K562 (cell line): ENCODE measurements around the gene TRIM27. TPM values are rescaled to one million over a fixed set of nuclear protein-coding genes. Genes with fewer than 3 reads are reported as not detected.

ENCODE experiments used
- AFF1 ChIP-seq, 2 experiments: fragments of 450-650 bp; IDR thresholded peaks; 2 replicates each; pipeline ENCODE4 v1.6.1; 2018; ENCODE audit warnings: mild to moderate bottlenecking in 2 of 2, low read depth in 1 of 2; ENCODE audit not compliant: partially characterized antibody in 2 of 2
- BCL6 ChIP-seq: fragments of 250-450 bp; sonication (Bioruptor Pico); IDR thresholded peaks from 2 replicates; pipeline ENCODE4 v1.4.0; 2020
- CHD1 ChIP-seq: fragments of 200-600 bp; sonication (generic); IDR thresholded peaks from one replicate; pipeline ENCODE4 v1.6.1; 2012; ENCODE audit warnings: mild to moderate bottlenecking, moderate library complexity, low read length, inconsistent platforms
- CTCF ChIP-seq, 3 experiments: IDR thresholded peaks in 2 of 3; conservative IDR thresholded peaks in 1 of 3; 2 replicates each; pipeline ENCODE4 v1.5.1; 2011 to 2012; ENCODE audit warnings: low read length in 3 of 3, mild to moderate bottlenecking in 3 of 3, control low read depth in 2 of 3, improper control_type of control experiment in 1 of 3, inconsistent platforms in 1 of 3, low read depth in 1 of 3, mixed read lengths in 1 of 3, moderate library complexity in 1 of 3; ENCODE audit not compliant: insufficient read depth in 2 of 3
- CXXC5 ChIP-seq: fragments of 250-450 bp; sonication (Bioruptor Pico); IDR thresholded peaks from 2 replicates; pipeline ENCODE4 v1.8.0; 2022; ENCODE audit warnings: inconsistent platforms, mild to moderate bottlenecking, moderate library complexity
- DDX20 ChIP-seq: fragments of 450-650 bp; IDR thresholded peaks from 2 replicates; pipeline ENCODE4 v1.6.1; 2016; ENCODE audit warnings: missing genetic modification characterization, low read depth, mild to moderate bottlenecking, missing compliant biosample characterization, moderate library complexity
- ELF4 ChIP-seq: fragments of 450-650 bp; formaldehyde crosslinking; IDR thresholded peaks from 2 replicates; pipeline ENCODE4 v1.4.0; 2022; ENCODE audit warnings: missing genetic modification characterization
- FOXK2 ChIP-seq, 2 experiments: fragments of 450-650 bp; IDR thresholded peaks in 1 of 2; conservative IDR thresholded peaks in 1 of 2; 2 replicates each; pipeline ENCODE4 v1.6.1; 2016; ENCODE audit warnings: low read depth in 2 of 2, mild to moderate bottlenecking in 1 of 2
- KAT8 ChIP-seq: fragments of 450-650 bp; IDR thresholded peaks from 2 replicates; pipeline ENCODE4 v1.6.1; 2016; ENCODE audit warnings: low read depth, mild to moderate bottlenecking
- POU5F1 ChIP-seq: fragments of 150-350 bp; IDR thresholded peaks from 2 replicates; pipeline ENCODE4 v1.6.1; 2014; ENCODE audit warnings: borderline replicate concordance, low read length, low read depth, mild to moderate bottlenecking; ENCODE audit not compliant: partially characterized antibody
- ZNF263 ChIP-seq: sonication (generic); formaldehyde crosslinking; IDR thresholded peaks from 2 replicates; pipeline ENCODE4 v1.8.0; 2022; ENCODE audit warnings: mild to moderate bottlenecking, missing genetic modification reagents, borderline replicate concordance
- polyA plus RNA-seq, 8 experiments: library from polyadenylated mRNA; depleted of rRNA in 4 of 8; stranded (reverse) in 5 of 8; unstranded in 3 of 8; fragments of >200 nt; fragmentation: Nextera tagmentation in 2 of 8; fragmentation: Illumina TruSeq in 1 of 8; extraction: Ambion mirVana in 2 of 8; extraction: Trizol in 1 of 8; gene quantifications; 2 replicates each; pipeline versions ENCODE4 v1.2.1 to v1.2.3, GENCODE V29; 2011 to 2014; ENCODE audit warnings: inconsistent platforms in 1 of 8, missing spikeins in 1 of 8
- total RNA-seq, 7 experiments: library from RNA; depleted of rRNA in 6 of 7; stranded (reverse); fragments of >200 nt in 6 of 7; fragmentation: Illumina TruSeq in 2 of 7; extraction: Trizol in 2 of 7; gene quantifications; 2 replicates each; pipeline versions ENCODE4 v1.2.1 to v1.2.3, GENCODE V29; 2011 to 2021; ENCODE audit warnings: low replicate concordance in 1 of 7
- TF ChIP-seq, protein P1 (sequence below): fragments of 450-650 bp; IDR thresholded peaks from 2 replicates; pipeline ENCODE4 v1.7.1; 2018; ENCODE audit warnings: mild to moderate bottlenecking, low read depth; ENCODE audit not compliant: partially characterized antibody
- TF ChIP-seq, protein P2 (sequence below): fragments of 250-450 bp; sonication (Bioruptor Pico); IDR thresholded peaks from 2 replicates; pipeline ENCODE4 v1.9.0; 2021; ENCODE audit warnings: mild to moderate bottlenecking
- TF ChIP-seq, protein P3 (sequence below): fragments of 250-450 bp; sonication (Bioruptor Pico); IDR thresholded peaks from 2 replicates; pipeline ENCODE4 v1.5.1; 2021; ENCODE audit warnings: mild to moderate bottlenecking
- TF ChIP-seq, protein P4 (sequence below): conservative IDR thresholded peaks from 2 replicates; pipeline ENCODE4 v1.6.1; 2011; ENCODE audit warnings: low read depth, mild to moderate bottlenecking, low read length; ENCODE audit not compliant: control insufficient read depth

The TRIM27 gene
- total and polyA plus RNA-seq, 9 of the 15 experiments (the other 6 are each of a cell fraction or from before 2014, with no cell fraction given): 37.7 to 235 (median 122) TPM

- TF ChIP-seq, protein P1, sequence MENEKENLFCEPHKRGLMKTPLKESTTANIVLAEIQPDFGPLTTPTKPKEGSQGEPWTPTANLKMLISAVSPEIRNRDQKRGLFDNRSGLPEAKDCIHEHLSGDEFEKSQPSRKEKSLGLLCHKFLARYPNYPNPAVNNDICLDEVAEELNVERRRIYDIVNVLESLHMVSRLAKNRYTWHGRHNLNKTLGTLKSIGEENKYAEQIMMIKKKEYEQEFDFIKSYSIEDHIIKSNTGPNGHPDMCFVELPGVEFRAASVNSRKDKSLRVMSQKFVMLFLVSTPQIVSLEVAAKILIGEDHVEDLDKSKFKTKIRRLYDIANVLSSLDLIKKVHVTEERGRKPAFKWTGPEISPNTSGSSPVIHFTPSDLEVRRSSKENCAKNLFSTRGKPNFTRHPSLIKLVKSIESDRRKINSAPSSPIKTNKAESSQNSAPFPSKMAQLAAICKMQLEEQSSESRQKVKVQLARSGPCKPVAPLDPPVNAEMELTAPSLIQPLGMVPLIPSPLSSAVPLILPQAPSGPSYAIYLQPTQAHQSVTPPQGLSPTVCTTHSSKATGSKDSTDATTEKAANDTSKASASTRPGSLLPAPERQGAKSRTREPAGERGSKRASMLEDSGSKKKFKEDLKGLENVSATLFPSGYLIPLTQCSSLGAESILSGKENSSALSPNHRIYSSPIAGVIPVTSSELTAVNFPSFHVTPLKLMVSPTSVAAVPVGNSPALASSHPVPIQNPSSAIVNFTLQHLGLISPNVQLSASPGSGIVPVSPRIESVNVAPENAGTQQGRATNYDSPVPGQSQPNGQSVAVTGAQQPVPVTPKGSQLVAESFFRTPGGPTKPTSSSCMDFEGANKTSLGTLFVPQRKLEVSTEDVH: no peak
- TF ChIP-seq, protein P2, sequence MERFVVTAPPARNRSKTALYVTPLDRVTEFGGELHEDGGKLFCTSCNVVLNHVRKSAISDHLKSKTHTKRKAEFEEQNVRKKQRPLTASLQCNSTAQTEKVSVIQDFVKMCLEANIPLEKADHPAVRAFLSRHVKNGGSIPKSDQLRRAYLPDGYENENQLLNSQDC (CRISPR knock-in tag): 0 out of 2 replicates have a peak, but pooled peaks have one; percentile 5
- TF ChIP-seq ELF4: no peak
- TF ChIP-seq KAT8: no peak
- peak in 1 of 2 experiments; percentile 49; a peak in 1 of 4 replicates for TF ChIP-seq FOXK2 (conservative IDR thresholded peaks at IDR 0.05 in 1 of 2, IDR thresholded peaks at IDR 0.05 in 1 of 2; ENCODE audit: low read depth in 2 of 2)
- no peak for TF ChIP-seq DDX20
- no peak for TF ChIP-seq BCL6 (CRISPR knock-in tag)
- peak; percentile 14 for TF ChIP-seq CHD1
- TF ChIP-seq AFF1 (IDR thresholded peaks at IDR 0.05; ENCODE audit: low read depth in 1 of 2, partially characterized antibody in 2 of 2): peak in 1 of 2 experiments; percentile 50
- TF ChIP-seq CTCF (IDR thresholded peaks at IDR 0.05 in 2 of 3, conservative IDR thresholded peaks at IDR 0.05 in 1 of 3; ENCODE audit: insufficient read depth in 2 of 3, low read depth in 1 of 3, low read length in 3 of 3): no peak; a peak in 1 of 6 replicates
- TF ChIP-seq ZNF263 (CRISPR knock-in tag): peak; percentile 61; the same call in 1 of the 2 replicates
- TF ChIP-seq, protein P3, sequence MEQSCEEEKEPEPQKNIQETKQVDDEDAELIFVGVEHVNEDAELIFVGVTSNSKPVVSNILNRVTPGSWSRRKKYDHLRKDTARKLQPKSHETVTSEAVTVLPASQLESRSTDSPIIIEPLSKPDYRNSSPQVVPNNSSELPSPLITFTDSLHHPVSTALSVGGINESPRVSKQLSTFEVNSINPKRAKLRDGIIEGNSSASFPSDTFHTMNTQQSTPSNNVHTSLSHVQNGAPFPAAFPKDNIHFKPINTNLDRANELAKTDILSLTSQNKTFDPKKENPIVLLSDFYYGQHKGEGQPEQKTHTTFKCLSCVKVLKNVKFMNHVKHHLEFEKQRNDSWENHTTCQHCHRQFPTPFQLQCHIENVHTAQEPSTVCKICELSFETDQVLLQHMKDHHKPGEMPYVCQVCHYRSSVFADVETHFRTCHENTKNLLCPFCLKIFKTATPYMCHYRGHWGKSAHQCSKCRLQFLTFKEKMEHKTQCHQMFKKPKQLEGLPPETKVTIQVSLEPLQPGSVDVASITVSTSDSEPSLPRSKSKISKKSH: no peak
- TF ChIP-seq CXXC5 (CRISPR knock-in tag): peak; percentile 75
- TF ChIP-seq, protein P4, sequence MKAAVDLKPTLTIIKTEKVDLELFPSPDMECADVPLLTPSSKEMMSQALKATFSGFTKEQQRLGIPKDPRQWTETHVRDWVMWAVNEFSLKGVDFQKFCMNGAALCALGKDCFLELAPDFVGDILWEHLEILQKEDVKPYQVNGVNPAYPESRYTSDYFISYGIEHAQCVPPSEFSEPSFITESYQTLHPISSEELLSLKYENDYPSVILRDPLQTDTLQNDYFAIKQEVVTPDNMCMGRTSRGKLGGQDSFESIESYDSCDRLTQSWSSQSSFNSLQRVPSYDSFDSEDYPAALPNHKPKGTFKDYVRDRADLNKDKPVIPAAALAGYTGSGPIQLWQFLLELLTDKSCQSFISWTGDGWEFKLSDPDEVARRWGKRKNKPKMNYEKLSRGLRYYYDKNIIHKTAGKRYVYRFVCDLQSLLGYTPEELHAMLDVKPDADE: peak; percentile 90
- no peak for TF ChIP-seq POU5F1
These were observed 20.7 kb upstream of the TRIM27 start (continued) for GRCh38 chr6:28944412-28944865.
